Neural progenitor cell (in vitro differentiated cells): ENCODE data around the gene GIMAP4. TPM values are rescaled to one million over a fixed set of nuclear protein-coding genes. Genes with fewer than 3 reads are reported as not detected.

Source experiments
- DNase-seq: peaks from one replicate; pipeline ENCODE4 v3.0.0-alpha.2; 2016; ENCODE audit warnings: low spot score
- H2AFZ ChIP-seq: fragments of 200-600 bp; sonication (generic); replicated peaks from 2 replicates; pipeline ENCODE4 v1.6.1; 2016; ENCODE audit warnings: antibody characterized with exemption
- H3F3A ChIP-seq: fragments of 200-600 bp; sonication (generic); 2 replicates; pipeline ENCODE4 v1.6.1; 2016; ENCODE audit warnings: antibody characterized with exemption, low read depth
- H3K27ac ChIP-seq: fragments of 200-600 bp; sonication (generic); 2 replicates; pipeline ENCODE4 v1.5.1; 2016; ENCODE audit warnings: mild to moderate bottlenecking
- H3K27me3 ChIP-seq: fragments of 200-600 bp; sonication (generic); 2 replicates; pipeline ENCODE4 v1.6.1; 2016; ENCODE audit warnings: mild to moderate bottlenecking, moderate library complexity
- H3K36me3 ChIP-seq: fragments of 200-600 bp; sonication (generic); 2 replicates; pipeline ENCODE4 v1.5.1; 2016
- H3K4me1 ChIP-seq: fragments of 200-600 bp; sonication (generic); 2 replicates; pipeline ENCODE4 v1.6.1; 2016; ENCODE audit warnings: mixed run types
- H3K4me2 ChIP-seq: fragments of 200-600 bp; sonication (generic); 2 replicates; pipeline ENCODE4 v1.6.1; 2016
- H3K4me3 ChIP-seq: fragments of 200-600 bp; sonication (generic); 2 replicates; pipeline ENCODE4 v1.5.1; 2016
- H3K79me2 ChIP-seq: fragments of 200-600 bp; sonication (generic); 2 replicates; pipeline ENCODE4 v1.6.1; 2016; ENCODE audit warnings: low read depth
- H3K9ac ChIP-seq: fragments of 200-600 bp; sonication (generic); 2 replicates; pipeline ENCODE4 v1.6.1; 2016
- H3K9me3 ChIP-seq: fragments of 200-600 bp; sonication (generic); 2 replicates; pipeline ENCODE4 v1.5.1; 2016; ENCODE audit warnings: low read depth
- H4K20me1 ChIP-seq: fragments of 200-600 bp; sonication (generic); 2 replicates; pipeline ENCODE4 v1.6.1; 2016; ENCODE audit warnings: low read depth
- H3K27ac Mint-ChIP-seq: 3 replicates; pipeline ENCODE4 v1.8.0; 2021; ENCODE audit warnings: mixed read lengths
- H3K27me3 Mint-ChIP-seq: 2 replicates; pipeline ENCODE4 v1.8.0; 2022; ENCODE audit warnings: low read depth, mild to moderate bottlenecking, inconsistent platforms, moderate library complexity, mixed read lengths; ENCODE audit not compliant: insufficient read depth
- H3K36me3 Mint-ChIP-seq: 3 replicates; pipeline ENCODE4 v1.8.0; 2021; ENCODE audit warnings: mixed read lengths
- H3K4me1 Mint-ChIP-seq: 3 replicates; pipeline ENCODE4 v1.8.0; 2021; ENCODE audit warnings: mixed read lengths
- H3K4me3 Mint-ChIP-seq: 3 replicates; pipeline ENCODE4 v1.8.0; 2021; ENCODE audit warnings: mild to moderate bottlenecking, moderate library complexity, mixed read lengths
- H3K9me3 Mint-ChIP-seq: 3 replicates; pipeline ENCODE4 v1.8.0; 2020; ENCODE audit warnings: mixed read lengths
- EZH2 ChIP-seq: fragments of 200-600 bp; sonication (generic); IDR thresholded peaks from 2 replicates; pipeline ENCODE4 v1.6.1; 2017; ENCODE audit warnings: antibody characterized with exemption, mild to moderate bottlenecking, moderate library complexity
- EZH2phosphoT487 ChIP-seq: fragments of 200-600 bp; sonication (generic); IDR thresholded peaks from 2 replicates; pipeline ENCODE4 v1.6.1; 2017; ENCODE audit warnings: antibody characterized with exemption
- total RNA-seq: library from RNA; depleted of rRNA; stranded (reverse); fragments of >200 nt; gene quantifications from 2 replicates; pipeline ENCODE4 v1.2.3, GENCODE V29; 2015; ENCODE audit warnings: low replicate concordance
- TF ChIP-seq, protein P1 (sequence below): fragments of 200-600 bp; sonication (generic); IDR thresholded peaks from 2 replicates; pipeline ENCODE4 v1.5.1; 2017; ENCODE audit warnings: antibody characterized with exemption, mild to moderate bottlenecking

The GIMAP4 gene
- total RNA-seq, 1 donor from 2014 or later: not detected

DNA sequence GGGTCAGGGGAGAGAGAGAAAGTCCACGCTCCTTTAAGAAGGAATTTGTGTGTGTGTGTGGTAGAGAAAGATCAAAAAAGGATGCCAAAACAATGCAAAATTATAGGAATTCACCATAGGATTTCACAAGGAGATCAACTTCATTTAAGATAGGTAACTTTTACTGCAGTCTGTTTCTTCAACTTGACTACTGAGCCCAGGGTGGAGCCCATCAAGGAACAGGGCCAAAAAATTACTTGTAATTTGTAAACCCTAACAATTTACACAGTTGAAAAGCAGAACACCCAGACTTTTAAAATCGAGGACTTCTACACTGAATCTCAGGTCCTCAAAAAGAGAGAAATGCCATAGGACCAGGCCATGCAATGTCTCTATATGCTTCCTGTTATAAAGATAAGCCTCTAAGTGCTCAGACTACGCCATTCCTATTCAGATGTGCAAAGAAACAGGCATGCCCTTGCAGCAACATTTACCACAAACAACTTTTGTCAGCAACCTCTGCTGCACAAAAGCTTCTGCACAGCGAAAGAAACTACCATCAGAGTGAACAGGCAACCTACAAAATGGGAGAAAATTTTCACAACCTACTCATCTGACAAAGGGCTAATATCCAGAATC is 10.6 kb upstream of the GIMAP4 start:
- no peak overlapping the region for H3K4me3 ChIP-seq
- H3K4me1 Mint-ChIP-seq: no peaks in the 10 kb centered on the region
- no peaks in the 10 kb centered on the region for H3F3A ChIP-seq
- H3K79me2 ChIP-seq: no peaks in the 10 kb centered on the region
- no peak overlapping the region for H3K27ac Mint-ChIP-seq
- H3K9me3 Mint-ChIP-seq: peaks cover 13% of the 10 kb centered on the region
- no peaks in the 10 kb centered on the region for H3K36me3 Mint-ChIP-seq
- H3K4me2 ChIP-seq: no peak overlapping the region
- H3K27me3 Mint-ChIP-seq: peaks cover 6% of the 10 kb centered on the region
- no peaks in the 10 kb centered on the region for H3K4me1 ChIP-seq
- H4K20me1 ChIP-seq: no peaks in the 10 kb centered on the region
- no peak overlapping the region for H3K9ac ChIP-seq
- no peaks in the 10 kb centered on the region for H3K36me3 ChIP-seq
- no peak overlapping the region for H3K27ac ChIP-seq
- no peak for DNase-seq
- H3K9me3 ChIP-seq: no peaks in the 10 kb centered on the region
- no peak overlapping the region for H3K4me3 Mint-ChIP-seq
- H3K27me3 ChIP-seq: no peaks in the 10 kb centered on the region
- no peak for TF ChIP-seq EZH2phosphoT487
- no peak for TF ChIP-seq EZH2
- TF ChIP-seq, protein P1, sequence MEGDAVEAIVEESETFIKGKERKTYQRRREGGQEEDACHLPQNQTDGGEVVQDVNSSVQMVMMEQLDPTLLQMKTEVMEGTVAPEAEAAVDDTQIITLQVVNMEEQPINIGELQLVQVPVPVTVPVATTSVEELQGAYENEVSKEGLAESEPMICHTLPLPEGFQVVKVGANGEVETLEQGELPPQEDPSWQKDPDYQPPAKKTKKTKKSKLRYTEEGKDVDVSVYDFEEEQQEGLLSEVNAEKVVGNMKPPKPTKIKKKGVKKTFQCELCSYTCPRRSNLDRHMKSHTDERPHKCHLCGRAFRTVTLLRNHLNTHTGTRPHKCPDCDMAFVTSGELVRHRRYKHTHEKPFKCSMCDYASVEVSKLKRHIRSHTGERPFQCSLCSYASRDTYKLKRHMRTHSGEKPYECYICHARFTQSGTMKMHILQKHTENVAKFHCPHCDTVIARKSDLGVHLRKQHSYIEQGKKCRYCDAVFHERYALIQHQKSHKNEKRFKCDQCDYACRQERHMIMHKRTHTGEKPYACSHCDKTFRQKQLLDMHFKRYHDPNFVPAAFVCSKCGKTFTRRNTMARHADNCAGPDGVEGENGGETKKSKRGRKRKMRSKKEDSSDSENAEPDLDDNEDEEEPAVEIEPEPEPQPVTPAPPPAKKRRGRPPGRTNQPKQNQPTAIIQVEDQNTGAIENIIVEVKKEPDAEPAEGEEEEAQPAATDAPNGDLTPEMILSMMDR: no peak
- H2AFZ ChIP-seq: no peak overlapping the region

DNA sequence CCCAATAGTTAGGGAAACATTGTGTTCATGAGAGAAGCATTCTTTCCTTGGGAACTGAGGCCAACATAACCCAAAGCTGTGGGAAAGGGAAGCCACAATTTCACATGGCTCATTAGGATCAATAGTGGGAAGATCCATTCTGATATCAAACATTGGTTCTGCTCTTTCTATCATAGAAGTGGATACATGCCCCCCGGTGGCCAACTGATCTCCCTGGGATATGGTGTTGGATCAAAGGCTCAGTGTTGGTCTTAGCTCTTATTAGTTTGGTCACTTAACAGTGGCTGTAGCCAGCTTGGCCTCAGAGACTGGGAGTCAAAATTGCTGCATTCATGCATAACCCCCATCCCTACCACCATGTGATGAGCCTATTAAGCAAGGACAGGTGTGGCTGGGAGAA is 6.7 kb upstream of the GIMAP4 start:
- no peak overlapping the region for H3K9ac ChIP-seq
- no peaks in the 10 kb centered on the region for H3K4me1 ChIP-seq
- H3K27ac Mint-ChIP-seq: no peak overlapping the region
- TF ChIP-seq EZH2 (no peak), EZH2phosphoT487 (no peak)
- TF ChIP-seq, protein P1: no peak
- no peaks in the 10 kb centered on the region for H4K20me1 ChIP-seq
- no peaks in the 10 kb centered on the region for H3K36me3 ChIP-seq
- no peak overlapping the region for H3K4me3 Mint-ChIP-seq
- H3K79me2 ChIP-seq: no peaks in the 10 kb centered on the region
- H3K4me1 Mint-ChIP-seq: peaks cover 3% of the 10 kb centered on the region
- H3F3A ChIP-seq: no peaks in the 10 kb centered on the region
- H3K36me3 Mint-ChIP-seq: no peaks in the 10 kb centered on the region
- peaks cover 6% of the 10 kb centered on the region for H3K27me3 Mint-ChIP-seq
- no peak overlapping the region for H3K4me3 ChIP-seq
- no peaks in the 10 kb centered on the region for H3K27me3 ChIP-seq
- no peak overlapping the region for H3K4me2 ChIP-seq
- no peak overlapping the region for H3K27ac ChIP-seq
- no peak overlapping the region for H2AFZ ChIP-seq
- no peaks in the 10 kb centered on the region for H3K9me3 ChIP-seq
- no peak for DNase-seq
- peaks cover 11% of the 10 kb centered on the region for H3K9me3 Mint-ChIP-seq

DNA sequence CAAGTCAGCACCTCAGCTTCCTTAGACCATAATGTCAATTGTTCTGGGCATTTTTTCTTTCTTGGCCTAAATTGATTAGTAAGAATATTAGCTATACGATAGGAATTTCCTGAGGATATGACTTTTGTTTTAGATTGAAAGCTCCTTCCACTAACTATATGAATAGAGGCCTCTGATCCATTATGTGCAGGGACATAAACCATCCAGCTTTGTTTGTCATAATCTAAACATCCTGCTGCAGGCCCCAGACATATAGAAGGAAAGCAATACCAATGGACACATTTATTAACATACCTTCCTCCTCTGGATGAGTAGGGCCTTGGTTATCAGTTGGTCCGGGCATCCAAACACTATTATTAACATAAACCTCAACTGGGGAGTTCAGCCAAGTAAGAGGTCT is 4.3 kb upstream of the GIMAP4 start:
- Histone ChIP-seq H3K4me3 (no peak overlapping the region), H3K4me2 (no peak overlapping the region), H3K36me3 (no peaks in the 10 kb centered on the region), H3K79me2 (no peaks in the 10 kb centered on the region), H4K20me1 (no peaks in the 10 kb centered on the region), H3K27me3 (no peaks in the 10 kb centered on the region), H3K27ac (no peak overlapping the region), H3K9me3 (no peaks in the 10 kb centered on the region), H3K4me1 (no peaks in the 10 kb centered on the region), H2AFZ (no peak overlapping the region), H3K9ac (no peak overlapping the region), H3F3A (no peaks in the 10 kb centered on the region)
- Mint-ChIP-seq H3K4me3 (no peak overlapping the region), H3K27ac (no peak overlapping the region), H3K36me3 (no peaks in the 10 kb centered on the region), H3K9me3 (peaks cover 11% of the 10 kb centered on the region), H3K27me3 (peaks cover 2% of the 10 kb centered on the region), H3K4me1 (peaks cover 3% of the 10 kb centered on the region)
- TF ChIP-seq, protein P1: no peak
- TF ChIP-seq EZH2phosphoT487 (no peak), EZH2 (no peak)
- DNase-seq: no peak
